Breast epithelium (tissue), 4 donors: Measurements from ENCODE around the gene ZC3H12D. TPM values are rescaled to one million over a fixed set of nuclear protein-coding genes. Genes with fewer than 3 reads are reported as not detected.

Source experiments
- DNase-seq, 2 donors: peaks; one replicate each; pipeline ENCODE4 v3.0.0-alpha.2; 2019; ENCODE audit warnings: low spot score in 2 of 2
- H3K27ac ChIP-seq, 2 donors: fragments of 200-600 bp; sonication (generic) in 1 of 2; one replicate each; pipeline ENCODE4 v1.5.1; 2016 to 2019; ENCODE audit warnings: mild to moderate bottlenecking in 1 of 2
- H3K27me3 ChIP-seq, 2 donors: fragments of 200-600 bp; sonication (generic) in 1 of 2; one replicate each; pipeline versions ENCODE4 v1.5.1 to v1.6.0; 2017 to 2019; ENCODE audit warnings: control low read depth in 1 of 2, mild to moderate bottlenecking in 1 of 2
- H3K36me3 ChIP-seq: fragments of 200-600 bp; one replicate; pipeline ENCODE4 v1.5.1; 2019
- H3K4me1 ChIP-seq, 2 donors: fragments of 200-600 bp; sonication (generic); one replicate each; pipeline ENCODE4 v1.5.1; 2016 to 2019; ENCODE audit warnings: control low read depth in 1 of 2
- H3K4me3 ChIP-seq, 3 donors: fragments of 200-600 bp; sonication (generic); 1 replicate in 2 of 3; 2 replicates in 1 of 3; pipeline ENCODE4 v1.5.1; 2016 to 2019; ENCODE audit warnings: mild to moderate bottlenecking in 3 of 3, moderate library complexity in 2 of 3
- H3K9me3 ChIP-seq, 2 donors: fragments of 200-600 bp; sonication (generic) in 1 of 2; one replicate each; pipeline ENCODE4 v1.5.1; 2016 to 2019; ENCODE audit warnings: control low read depth in 1 of 2
- POLR2A ChIP-seq: fragments of 450-650 bp; IDR thresholded peaks from one replicate; pipeline ENCODE4 v1.6.1; 2016; ENCODE audit warnings: antibody characterized with exemption, mild to moderate bottlenecking, moderate library complexity
- POLR2AphosphoS5 ChIP-seq, 3 donors: sonication (generic); formaldehyde crosslinking; IDR thresholded peaks; one replicate each; pipeline ENCODE4 v1.6.1; 2017; ENCODE audit warnings: antibody characterized with exemption in 3 of 3
- intact Hi-C: fragments of 100-400 bp; cut with DNase I; formaldehyde crosslinking; loops from one replicate; pipeline ENCODE4 v1.15.1; 2023; ENCODE audit warnings: low total_unique reads
- total RNA-seq, 3 donors: library from RNA; depleted of rRNA; stranded (reverse); fragments of >200 nt; gene quantifications; one replicate each; pipeline ENCODE4 v1.1.0, GENCODE V29; 2016
- TF ChIP-seq, protein P1 (sequence below), 3 donors: fragments of 450-650 bp; IDR thresholded peaks; one replicate each; pipeline ENCODE4 v1.5.1; 2016 to 2017; ENCODE audit warnings: antibody characterized with exemption in 3 of 3, mild to moderate bottlenecking in 3 of 3, moderate library complexity in 3 of 3

ZC3H12D gene
- total RNA-seq, 3 donors from 2014 or later = 2.3 to 6.4 (median 3.8) TPM

GRCh38 chr6:149425224-149425623, 59.6 kb downstream of the ZC3H12D start:
- Histone ChIP-seq H3K4me1 (no peaks in the 10 kb centered on the region), H3K27ac (no peak overlapping the region), H3K4me3 (no peak overlapping the region), H3K9me3 (no peaks in the 10 kb centered on the region), H3K36me3 (no peaks in the 10 kb centered on the region), H3K27me3 (no peaks in the 10 kb centered on the region)
- TF ChIP-seq POLR2A = no peak
- TF ChIP-seq, protein P1, sequence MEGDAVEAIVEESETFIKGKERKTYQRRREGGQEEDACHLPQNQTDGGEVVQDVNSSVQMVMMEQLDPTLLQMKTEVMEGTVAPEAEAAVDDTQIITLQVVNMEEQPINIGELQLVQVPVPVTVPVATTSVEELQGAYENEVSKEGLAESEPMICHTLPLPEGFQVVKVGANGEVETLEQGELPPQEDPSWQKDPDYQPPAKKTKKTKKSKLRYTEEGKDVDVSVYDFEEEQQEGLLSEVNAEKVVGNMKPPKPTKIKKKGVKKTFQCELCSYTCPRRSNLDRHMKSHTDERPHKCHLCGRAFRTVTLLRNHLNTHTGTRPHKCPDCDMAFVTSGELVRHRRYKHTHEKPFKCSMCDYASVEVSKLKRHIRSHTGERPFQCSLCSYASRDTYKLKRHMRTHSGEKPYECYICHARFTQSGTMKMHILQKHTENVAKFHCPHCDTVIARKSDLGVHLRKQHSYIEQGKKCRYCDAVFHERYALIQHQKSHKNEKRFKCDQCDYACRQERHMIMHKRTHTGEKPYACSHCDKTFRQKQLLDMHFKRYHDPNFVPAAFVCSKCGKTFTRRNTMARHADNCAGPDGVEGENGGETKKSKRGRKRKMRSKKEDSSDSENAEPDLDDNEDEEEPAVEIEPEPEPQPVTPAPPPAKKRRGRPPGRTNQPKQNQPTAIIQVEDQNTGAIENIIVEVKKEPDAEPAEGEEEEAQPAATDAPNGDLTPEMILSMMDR (IDR thresholded peaks at IDR 0.05) = no peak
- TF ChIP-seq POLR2AphosphoS5 (IDR thresholded peaks at IDR 0.05) = no peak
- DNase-seq = no peak
- intact Hi-C loops = loop anchor here (1.0 to 10.0 kb wide), 2 partner anchors 330 to 379 kb away; no protein-coding TSS in a partner anchor

DNA sequence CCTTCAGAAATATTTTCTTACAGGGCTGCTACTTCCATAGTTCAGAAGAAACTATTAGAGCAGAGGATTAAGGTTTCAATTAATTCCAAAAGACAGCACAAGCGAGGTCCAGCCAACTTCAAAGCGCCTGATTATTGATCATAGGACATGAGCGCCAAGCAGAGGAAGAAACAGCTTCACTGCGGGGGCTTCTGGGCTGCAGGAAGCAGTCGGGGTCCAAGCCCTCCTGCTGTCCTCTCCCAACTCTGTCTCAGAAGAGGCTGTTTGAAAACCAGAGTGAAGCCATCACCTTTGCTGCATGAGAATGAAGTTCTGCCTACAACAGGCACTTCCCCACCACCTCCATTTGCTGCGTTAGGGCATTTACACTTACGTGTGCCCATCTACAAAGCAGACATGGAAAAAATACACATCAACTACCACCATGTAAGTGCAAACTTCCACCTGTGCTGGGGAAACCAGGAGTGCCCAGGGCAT, 60.8 kb downstream of the ZC3H12D start:
- no peaks in the 10 kb centered on the region for H3K4me1 ChIP-seq
- DNase-seq = no peak
- no peak for TF ChIP-seq POLR2A
- no peak for TF ChIP-seq POLR2AphosphoS5 (IDR thresholded peaks at IDR 0.05)
- TF ChIP-seq, protein P1 (IDR thresholded peaks at IDR 0.05) = no peak
- no peak overlapping the region for H3K4me3 ChIP-seq
- H3K27ac ChIP-seq = peak overlapping the region; percentile 45 to 60
- H3K27me3 ChIP-seq = no peaks in the 10 kb centered on the region
- no peaks in the 10 kb centered on the region for H3K36me3 ChIP-seq
- H3K9me3 ChIP-seq = no peaks in the 10 kb centered on the region
- intact Hi-C loops = loop anchor here (5.0 to 10.0 kb wide), 2 partner anchors 329 to 828 kb away; no protein-coding TSS in a partner anchor

DNA sequence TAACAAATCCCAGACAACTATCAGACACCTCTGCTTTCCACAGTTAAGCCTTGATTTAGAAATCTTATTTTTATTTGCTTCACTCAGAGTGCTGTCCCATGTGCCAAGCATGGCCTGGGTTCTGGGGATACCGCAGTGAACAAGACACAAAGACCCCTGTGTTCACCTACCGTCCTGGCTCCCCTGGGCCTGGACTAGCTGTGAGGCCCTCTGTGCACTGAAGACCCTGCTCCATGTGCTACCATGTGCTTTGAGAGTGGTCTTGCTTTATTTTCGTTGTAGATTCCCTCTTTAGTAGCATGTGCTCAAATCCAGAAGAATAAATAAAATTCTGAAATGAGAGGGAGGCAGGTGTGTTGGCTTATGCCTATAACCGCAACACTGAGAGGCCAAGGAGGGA, 62.2 kb downstream of the ZC3H12D start:
- Histone ChIP-seq H3K9me3 (no peaks in the 10 kb centered on the region), H3K36me3 (no peaks in the 10 kb centered on the region), H3K4me1 (no peaks in the 10 kb centered on the region), H3K4me3 (no peak overlapping the region), H3K27ac (no peak overlapping the region), H3K27me3 (no peaks in the 10 kb centered on the region)
- no peak for TF ChIP-seq POLR2A
- TF ChIP-seq, protein P1 (IDR thresholded peaks at IDR 0.05) = no peak
- no peak for TF ChIP-seq POLR2AphosphoS5 (IDR thresholded peaks at IDR 0.05)
- DNase-seq = no peak
- intact Hi-C loops = loop anchor here (5.0 to 10.0 kb wide), 2 partner anchors 328 to 830 kb away; no protein-coding TSS in a partner anchor

DNA sequence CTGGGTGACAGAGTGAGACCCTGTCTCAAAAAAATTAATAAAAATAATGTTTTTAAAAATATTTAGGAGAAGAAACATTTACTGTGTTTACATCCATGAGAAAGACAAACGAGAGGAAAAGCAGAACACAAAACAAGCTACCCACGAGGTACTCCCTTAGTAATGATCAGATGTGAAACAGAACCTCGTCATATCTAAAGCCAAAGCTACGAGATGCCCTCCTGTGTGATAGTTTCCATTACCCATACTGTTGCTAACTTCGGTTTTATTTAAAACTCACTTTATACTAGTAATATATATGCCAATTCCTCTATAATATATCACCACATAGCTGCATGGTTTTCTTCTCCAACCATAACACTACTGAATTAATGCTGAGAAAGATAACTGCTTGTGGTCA, 63.7 kb downstream of the ZC3H12D start:
- TF ChIP-seq, protein P1 (IDR thresholded peaks at IDR 0.05) = no peak
- TF ChIP-seq POLR2AphosphoS5 (IDR thresholded peaks at IDR 0.05) (no peak), POLR2A (no peak)
- Histone ChIP-seq H3K4me3 (no peak overlapping the region), H3K4me1 (no peaks in the 10 kb centered on the region), H3K27ac (no peak overlapping the region), H3K9me3 (no peaks in the 10 kb centered on the region), H3K27me3 (no peaks in the 10 kb centered on the region), H3K36me3 (no peaks in the 10 kb centered on the region)
- intact Hi-C loops = loop anchor here (5.0 to 10.0 kb wide), 2 partner anchors 326 to 831 kb away; no protein-coding TSS in a partner anchor
- no peak for DNase-seq

- H3K4me1 ChIP-seq = no peaks in the 10 kb centered on the region
- TF ChIP-seq, protein P1 (IDR thresholded peaks at IDR 0.05) = no peak
- TF ChIP-seq POLR2A (no peak), POLR2AphosphoS5 (IDR thresholded peaks at IDR 0.05) (no peak)
- DNase-seq = no peak
- intact Hi-C loops = loop anchor here (5.0 to 10.0 kb wide), 2 partner anchors 325 to 832 kb away; no protein-coding TSS in a partner anchor
- H3K4me3 ChIP-seq = no peak overlapping the region
- no peaks in the 10 kb centered on the region for H3K36me3 ChIP-seq
- H3K9me3 ChIP-seq = no peaks in the 10 kb centered on the region
- no peaks in the 10 kb centered on the region for H3K27me3 ChIP-seq
- no peak overlapping the region for H3K27ac ChIP-seq
Measured at GRCh38 chr6:149419696-149420404, 65.0 kb downstream of the ZC3H12D start.
